IMR-90 (cell line): ENCODE measurements around the gene MINK1.

Experiments
- BHLHE40 ChIP-seq: fragments of 150-350 bp; IDR thresholded peaks from 2 replicates; pipeline ENCODE4 v1.6.1; 2016; ENCODE audit warnings: mild to moderate bottlenecking, low read depth, low read length
- CEBPB ChIP-seq: IDR thresholded peaks from 2 replicates; pipeline ENCODE4 v1.6.1; 2012; ENCODE audit warnings: low read depth, low read length, improper control_type of control experiment
- CHD1 ChIP-seq: IDR thresholded peaks from 2 replicates; pipeline ENCODE4 v1.6.1; 2012; ENCODE audit warnings: low read depth, low read length, improper control_type of control experiment
- MAFK ChIP-seq: IDR thresholded peaks from 2 replicates; pipeline ENCODE4 v1.6.1; 2012; ENCODE audit warnings: low read depth, low read length, improper control_type of control experiment
- MXI1 ChIP-seq: IDR thresholded peaks from 2 replicates; pipeline ENCODE4 v1.6.1; 2012; ENCODE audit warnings: low read depth, mild to moderate bottlenecking, low read length, moderate library complexity, borderline replicate concordance
- NFE2L2 ChIP-seq: fragments of 150-350 bp; IDR thresholded peaks from 2 replicates; pipeline ENCODE4 v1.6.1; 2016; ENCODE audit warnings: low read depth, mild to moderate bottlenecking, low read length
- POLR2A ChIP-seq: IDR thresholded peaks from 2 replicates; pipeline ENCODE4 v1.6.1; 2012; ENCODE audit warnings: mild to moderate bottlenecking, low read depth, low read length
- RAD21 ChIP-seq: IDR thresholded peaks from 2 replicates; pipeline ENCODE4 v1.6.1; 2012; ENCODE audit warnings: low read length, improper control_type of control experiment
- RCOR1 ChIP-seq: IDR thresholded peaks from 2 replicates; pipeline ENCODE4 v1.6.1; 2012; ENCODE audit warnings: mild to moderate bottlenecking, low read length, improper control_type of control experiment; ENCODE audit not compliant: insufficient replicate concordance
- RFX5 ChIP-seq: IDR thresholded peaks from 2 replicates; pipeline ENCODE4 v1.8.0; 2012; ENCODE audit warnings: low read depth, mild to moderate bottlenecking, low read length, moderate library complexity
- SMC3 ChIP-seq: fragments of 150-350 bp; IDR thresholded peaks from 2 replicates; pipeline ENCODE4 v1.6.1; 2016; ENCODE audit warnings: low read depth, mild to moderate bottlenecking, antibody characterized with exemption, low read length, moderate library complexity
- USF2 ChIP-seq: fragments of 150-350 bp; IDR thresholded peaks from 2 replicates; pipeline ENCODE4 v1.6.1; 2017; ENCODE audit warnings: mild to moderate bottlenecking, antibody characterized with exemption, low read length, low read depth
- TF ChIP-seq, protein P1 (sequence below): conservative IDR thresholded peaks from 2 replicates; pipeline ENCODE4 v1.5.1; 2012; ENCODE audit warnings: mild to moderate bottlenecking, low read depth, low read length, improper control_type of control experiment

DNA sequence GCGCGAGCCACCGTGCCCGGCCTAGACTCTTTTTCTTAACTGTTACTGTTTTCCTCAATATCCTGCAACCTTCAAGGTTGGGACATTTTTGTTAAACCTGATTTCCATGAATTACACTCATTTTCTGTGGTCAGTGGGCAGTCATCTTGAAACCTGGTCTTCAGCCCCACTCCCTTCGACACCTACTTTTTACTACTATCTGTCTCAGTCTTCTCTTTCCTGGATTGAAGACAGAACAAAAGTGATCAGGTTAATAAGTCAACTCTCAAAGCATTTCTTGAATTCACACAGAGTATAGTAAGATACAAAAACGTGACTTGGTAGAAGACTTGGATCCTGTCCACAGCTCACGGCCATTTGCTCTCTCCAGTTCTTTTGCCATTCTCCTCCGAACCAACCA, 6.1 kb downstream of the MINK1 start:
- TF ChIP-seq RFX5 (no peak), POLR2A (no peak), RAD21 (no peak), MXI1 (no peak), USF2 (no peak), NFE2L2 (no peak), BHLHE40 (no peak), MAFK (no peak), SMC3 (no peak), CEBPB (no peak), CHD1 (no peak), RCOR1 (no peak)
- TF ChIP-seq, protein P1, sequence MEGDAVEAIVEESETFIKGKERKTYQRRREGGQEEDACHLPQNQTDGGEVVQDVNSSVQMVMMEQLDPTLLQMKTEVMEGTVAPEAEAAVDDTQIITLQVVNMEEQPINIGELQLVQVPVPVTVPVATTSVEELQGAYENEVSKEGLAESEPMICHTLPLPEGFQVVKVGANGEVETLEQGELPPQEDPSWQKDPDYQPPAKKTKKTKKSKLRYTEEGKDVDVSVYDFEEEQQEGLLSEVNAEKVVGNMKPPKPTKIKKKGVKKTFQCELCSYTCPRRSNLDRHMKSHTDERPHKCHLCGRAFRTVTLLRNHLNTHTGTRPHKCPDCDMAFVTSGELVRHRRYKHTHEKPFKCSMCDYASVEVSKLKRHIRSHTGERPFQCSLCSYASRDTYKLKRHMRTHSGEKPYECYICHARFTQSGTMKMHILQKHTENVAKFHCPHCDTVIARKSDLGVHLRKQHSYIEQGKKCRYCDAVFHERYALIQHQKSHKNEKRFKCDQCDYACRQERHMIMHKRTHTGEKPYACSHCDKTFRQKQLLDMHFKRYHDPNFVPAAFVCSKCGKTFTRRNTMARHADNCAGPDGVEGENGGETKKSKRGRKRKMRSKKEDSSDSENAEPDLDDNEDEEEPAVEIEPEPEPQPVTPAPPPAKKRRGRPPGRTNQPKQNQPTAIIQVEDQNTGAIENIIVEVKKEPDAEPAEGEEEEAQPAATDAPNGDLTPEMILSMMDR: no peak
